GM19025 (cell line): ENCODE data around the gene TESK1.
"Not testable (repeated sequence)": the region's sequence is repeated elsewhere in the genome, so short reads cannot be mapped to it uniquely, and the experiment has no call there.

Experiments
- ATAC-seq: cut with Tn5 transposase; IDR thresholded peaks from one replicate; pipeline ENCODE4 v1.9.1; 2021; ENCODE audit warnings: mild to moderate bottlenecking, low read depth, moderate library complexity; ENCODE audit not compliant: unreplicated experiment

TESK1 gene

DNA sequence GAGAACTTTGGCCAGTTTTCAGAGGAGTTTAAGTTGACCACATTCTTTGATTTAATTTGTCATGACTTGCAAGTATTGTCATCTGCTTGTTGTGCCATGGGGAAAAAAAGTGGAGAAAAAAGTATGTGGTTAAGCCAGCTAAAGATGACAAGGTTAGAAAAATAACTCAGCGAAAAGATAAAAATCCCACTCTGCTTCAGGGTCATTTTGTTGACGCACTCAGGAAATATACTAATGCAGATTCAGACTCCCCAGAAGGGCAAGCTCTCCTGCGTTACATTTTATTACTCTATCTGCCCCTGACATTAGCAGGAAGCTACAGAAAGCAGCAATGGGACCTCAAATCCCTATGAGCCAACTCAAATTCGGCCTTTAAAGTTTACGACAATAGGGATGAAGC lies 27.6 kb upstream of the TESK1 start:
- no peak for ATAC-seq

DNA sequence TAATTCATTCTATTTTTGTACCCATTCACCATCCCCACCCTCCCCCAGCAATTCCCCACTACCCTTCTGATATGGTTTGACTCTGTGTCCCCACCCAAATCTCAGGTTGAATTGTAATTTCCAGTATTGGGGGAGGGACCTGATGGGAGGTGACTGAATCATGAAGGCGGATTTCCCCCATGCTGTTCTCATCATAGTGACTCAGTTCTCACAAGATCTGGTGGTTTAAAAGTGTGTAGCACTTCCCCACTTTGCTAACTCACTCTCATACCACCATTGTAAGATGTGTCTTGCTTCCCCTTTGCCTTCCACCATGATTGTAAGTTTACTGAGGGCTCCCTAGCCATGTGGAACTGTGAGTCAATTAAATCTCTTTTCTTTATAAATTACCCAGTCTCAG lies 25.9 kb upstream of the TESK1 start:
- ATAC-seq: no peak

DNA sequence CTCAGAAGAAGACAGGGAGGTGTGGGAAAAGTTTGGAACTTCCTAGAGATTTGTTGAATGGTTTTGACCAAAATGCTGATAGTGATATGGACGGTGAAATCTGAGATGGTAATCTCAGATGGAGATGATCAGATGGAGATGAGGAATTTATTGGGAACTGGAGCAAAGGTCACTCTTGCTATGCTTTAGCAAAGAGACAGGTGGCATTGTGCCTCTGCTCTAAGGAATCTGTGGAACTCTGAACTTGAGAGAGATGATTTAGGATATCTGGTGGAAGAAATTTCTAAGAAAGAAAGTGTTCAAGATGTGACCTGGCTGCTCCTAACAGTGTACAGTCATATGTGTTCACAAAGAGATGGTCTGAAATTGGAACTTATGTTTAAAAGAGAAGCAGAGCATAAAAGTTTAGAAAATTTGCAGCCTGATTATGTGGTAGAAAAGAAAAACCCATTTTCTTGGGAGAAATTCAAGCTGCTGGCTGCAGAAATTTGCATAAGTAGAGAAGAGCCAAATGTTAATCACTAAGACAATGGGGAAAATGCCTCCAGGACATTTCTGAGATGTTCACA lies 25.3 kb upstream of the TESK1 start:
- not testable (repeated sequence) for ATAC-seq

DNA sequence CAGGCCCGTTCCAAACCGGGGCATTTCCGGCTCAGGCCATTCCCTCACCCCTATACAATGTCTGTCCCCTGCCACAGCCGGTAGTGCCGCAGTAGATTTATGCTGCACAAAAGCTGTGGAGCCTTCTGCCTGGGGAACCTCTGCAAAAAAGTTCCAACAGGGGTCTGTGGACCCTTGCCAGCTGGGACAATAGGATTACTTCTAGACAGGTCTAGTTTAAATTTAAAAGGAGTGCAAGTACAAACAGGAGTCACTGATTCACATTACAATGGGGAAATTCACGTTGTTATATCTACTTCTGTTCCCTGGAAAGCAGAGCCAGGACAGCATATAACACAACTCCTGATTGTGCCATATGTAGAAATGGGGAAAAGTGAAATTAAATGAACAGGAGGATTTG lies 21.5 kb upstream of the TESK1 start:
- not testable (repeated sequence) for ATAC-seq

DNA sequence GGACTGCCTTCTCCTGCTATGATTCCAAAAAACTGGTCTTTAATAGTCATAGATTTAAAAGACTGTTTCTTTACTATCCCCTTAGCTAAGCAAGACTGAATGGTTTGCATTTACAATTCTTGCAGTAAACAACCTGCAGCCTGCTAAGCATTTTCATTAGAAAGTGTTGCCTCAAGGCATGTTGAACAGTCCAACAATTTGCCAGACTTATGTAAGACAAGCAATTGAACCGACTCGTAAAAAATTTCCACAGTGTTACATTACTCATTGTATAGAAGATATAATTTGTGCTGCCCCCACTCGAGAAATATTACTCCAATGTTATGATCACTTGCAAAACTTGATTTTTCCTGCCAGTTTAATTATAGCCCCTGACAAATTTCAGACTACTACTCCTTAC lies 20.4 kb upstream of the TESK1 start:
- ATAC-seq: not testable (repeated sequence)

DNA sequence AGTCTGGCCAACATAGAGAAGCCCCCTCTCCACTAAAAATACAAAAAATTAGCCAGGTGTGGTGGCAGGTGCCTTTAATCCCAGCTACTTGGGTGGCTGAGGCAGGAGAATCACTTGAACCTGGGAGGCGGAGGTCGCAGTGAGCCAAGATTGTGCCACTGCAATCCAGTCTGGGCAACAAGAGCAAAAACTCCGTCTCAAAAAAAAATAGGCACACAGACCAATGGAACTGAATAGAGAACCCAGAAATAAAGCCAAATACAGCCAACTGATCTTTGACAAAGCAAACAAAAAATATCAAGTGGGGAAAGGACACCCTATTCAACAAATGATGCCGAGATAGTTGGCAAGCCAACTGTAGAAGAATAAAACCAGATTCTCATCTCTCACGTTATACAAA lies 16.6 kb upstream of the TESK1 start:
- ATAC-seq: not testable (repeated sequence)

DNA sequence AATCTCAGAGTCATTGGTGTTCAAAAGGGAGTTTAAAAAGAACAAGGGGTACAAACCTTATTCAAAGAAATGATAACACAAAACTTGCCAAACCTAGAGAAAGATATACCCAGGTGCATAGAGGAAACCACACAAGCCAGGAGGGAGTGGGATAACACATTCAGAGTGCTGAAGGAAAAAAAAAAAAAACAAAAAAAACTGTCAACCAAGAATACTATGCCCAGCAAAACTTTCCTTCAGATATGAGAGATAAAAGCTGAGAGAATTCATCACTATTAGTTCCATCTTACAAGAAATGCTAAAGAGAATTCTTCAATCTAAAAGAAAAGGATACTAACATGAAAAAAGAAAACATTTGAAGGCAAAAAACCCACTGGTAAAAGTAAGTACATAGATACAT lies 11.5 kb upstream of the TESK1 start:
- ATAC-seq: no peak

DNA sequence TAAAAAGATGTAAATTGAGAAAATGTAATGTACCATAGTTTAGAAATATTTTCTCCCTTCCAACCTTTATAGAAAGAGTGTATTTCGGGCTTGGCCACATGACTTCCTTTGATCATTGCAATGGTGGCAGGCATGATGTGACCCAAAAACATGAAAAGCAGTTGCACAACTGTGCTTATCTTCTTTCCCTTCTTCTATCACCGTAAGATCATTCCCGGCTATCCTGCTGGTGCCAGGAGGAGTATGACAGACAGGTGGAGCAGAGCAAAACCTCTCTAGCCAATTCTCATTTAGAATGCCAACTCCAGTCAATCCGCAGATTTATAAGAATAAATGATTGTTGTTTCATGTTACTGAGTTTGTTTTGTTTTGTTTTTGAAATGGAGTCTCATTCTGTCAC lies 10.6 kb upstream of the TESK1 start:
- no peak for ATAC-seq

DNA sequence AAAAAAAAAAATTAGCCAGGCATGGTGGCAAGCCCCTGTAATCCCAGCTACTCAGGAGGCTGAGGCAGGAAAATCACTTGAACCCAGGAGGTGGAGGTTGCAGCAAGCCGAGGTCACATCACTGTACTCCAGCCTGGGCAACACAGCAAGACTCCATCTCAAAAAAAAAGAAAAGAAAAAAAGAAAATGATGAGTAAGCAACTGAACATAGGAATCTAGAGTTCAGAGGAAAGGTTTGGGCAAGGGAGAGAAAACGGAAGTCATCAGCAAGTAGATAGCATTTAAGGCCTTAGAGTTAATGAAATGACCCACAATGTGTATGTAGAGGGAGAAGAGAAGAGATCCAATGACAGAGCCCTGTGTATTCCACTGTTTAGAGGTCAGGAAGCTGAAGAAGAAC lies 8.2 kb upstream of the TESK1 start:
- not testable (repeated sequence) for ATAC-seq

DNA sequence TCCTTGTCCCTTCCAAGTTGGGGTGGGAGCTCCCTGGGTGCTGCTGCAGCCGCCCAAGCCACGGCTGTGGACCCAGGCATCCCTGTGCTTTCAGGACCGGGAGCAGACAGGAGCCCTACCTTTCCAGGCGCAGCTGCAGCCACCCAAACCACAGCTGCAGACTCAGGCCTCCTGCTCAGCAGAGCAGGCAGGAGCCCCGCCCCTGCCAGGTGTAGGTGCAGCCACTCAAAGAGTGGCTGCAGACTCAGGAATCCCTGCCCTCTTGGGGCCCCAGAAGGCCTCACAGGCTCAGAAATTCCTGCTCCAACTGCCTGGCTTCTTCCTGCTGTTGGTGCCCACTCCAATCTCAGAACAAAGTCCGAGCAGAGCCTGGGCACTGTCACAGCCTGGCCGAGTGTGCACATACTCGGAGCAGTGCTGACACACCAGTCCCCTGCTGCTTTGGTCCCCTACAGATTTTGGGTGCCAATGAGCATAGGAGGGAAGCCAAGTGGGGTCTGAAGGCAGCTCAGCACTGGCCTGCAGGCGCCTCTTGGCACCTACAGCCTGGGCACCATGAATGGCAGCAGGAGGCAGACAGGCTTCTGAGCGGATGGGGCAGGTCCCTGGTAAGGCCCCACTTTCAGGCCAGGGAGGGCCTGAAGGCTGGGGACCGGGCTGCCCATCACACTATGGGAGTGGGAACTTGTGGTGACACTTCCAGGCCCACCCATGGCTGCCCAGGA lies 6.0 kb upstream of the TESK1 start:
- ATAC-seq: no peak

DNA sequence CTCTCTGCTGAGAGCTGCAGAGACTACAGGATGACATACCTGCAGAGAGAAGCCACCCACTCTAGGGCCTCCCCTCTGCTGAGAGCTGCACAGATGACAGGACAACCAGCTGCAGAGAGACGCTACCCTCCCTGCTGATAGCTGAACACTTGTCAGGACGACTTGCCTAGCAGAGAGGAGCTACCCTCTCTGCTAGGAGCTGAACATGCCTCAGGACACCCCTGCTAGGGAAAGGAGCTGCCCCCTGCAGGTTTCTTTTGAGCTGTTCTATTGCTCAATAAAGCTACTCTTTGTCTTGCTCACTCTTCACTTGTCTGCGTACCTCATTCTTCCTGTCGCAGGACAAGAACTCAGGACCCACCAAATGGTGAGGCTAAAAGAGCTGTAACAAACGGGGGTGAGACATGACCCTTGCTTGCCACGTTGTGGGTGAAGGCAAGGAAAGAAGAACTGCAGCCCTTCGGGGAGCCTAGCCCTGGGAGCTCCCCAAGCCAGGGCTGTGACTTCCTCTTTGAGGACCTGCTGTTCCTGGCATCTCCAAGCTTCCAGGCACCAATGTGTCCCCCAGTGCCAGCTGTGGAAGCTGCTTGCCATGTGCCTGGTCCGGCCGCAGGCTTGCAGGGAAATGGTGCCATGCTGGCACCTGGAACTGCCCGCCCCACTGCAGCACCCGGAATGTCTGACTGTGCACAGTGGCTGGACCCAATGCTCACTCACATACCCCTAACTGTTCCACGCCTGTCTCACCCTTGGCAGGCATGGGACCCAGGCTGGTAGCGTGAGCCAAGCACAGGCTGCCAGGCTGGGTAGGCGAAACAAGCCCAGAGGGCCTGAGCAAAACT lies 5.1 kb upstream of the TESK1 start:
- no peak for ATAC-seq

DNA sequence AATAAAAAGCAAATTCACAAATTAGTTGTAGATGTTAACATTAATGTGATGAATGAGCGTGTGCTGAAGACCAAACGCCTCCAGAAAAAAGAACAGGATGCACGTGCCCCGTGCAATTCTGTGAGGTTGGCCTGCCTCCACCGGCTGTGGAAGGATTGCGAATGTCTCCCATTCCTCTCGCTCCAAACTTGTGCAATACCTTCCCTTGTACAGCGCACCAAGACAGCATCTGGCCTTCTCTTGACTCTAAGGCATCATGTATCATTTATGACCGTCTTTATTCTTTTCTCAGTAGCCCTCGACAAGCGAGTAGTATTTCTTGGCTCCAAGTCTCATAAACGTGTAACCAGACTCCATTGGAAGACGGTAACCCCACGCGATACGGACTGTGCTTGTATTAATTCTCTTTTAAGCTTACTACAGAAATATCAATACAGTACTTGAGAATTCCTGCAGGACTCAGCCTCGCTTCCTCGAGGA lies 1.5 kb upstream of the TESK1 start:
- no peak for ATAC-seq

DNA sequence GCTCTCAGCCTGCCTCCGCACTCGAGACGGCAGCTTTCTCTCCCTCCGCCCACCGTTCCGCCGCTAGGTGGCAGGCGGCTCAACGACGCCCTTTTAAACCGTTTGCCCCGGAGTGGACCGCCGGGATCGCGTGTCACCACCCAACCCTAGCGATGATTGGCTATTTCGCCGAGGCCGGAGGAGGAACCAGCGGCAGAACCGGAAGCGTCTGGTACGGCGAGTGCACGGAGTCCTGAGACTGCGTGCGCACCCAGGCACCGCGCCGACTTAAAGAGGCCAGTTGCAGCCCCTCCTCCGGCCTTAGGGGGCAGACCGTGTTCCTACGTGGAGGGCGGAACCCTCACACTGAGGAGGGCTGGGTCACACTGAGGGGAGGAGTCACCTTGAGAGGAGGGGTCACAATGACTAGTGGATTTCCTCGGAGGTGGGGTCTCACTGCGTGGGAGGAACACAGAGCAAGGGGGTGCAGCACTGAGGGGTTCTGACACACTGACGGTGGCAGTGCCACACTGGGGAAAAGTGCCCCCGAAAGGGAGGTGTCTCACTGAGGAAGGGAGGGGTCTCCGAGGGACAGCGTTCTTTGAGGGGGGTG lies 980 bp upstream of the TESK1 start:
- ATAC-seq: peak; percentile 79

DNA sequence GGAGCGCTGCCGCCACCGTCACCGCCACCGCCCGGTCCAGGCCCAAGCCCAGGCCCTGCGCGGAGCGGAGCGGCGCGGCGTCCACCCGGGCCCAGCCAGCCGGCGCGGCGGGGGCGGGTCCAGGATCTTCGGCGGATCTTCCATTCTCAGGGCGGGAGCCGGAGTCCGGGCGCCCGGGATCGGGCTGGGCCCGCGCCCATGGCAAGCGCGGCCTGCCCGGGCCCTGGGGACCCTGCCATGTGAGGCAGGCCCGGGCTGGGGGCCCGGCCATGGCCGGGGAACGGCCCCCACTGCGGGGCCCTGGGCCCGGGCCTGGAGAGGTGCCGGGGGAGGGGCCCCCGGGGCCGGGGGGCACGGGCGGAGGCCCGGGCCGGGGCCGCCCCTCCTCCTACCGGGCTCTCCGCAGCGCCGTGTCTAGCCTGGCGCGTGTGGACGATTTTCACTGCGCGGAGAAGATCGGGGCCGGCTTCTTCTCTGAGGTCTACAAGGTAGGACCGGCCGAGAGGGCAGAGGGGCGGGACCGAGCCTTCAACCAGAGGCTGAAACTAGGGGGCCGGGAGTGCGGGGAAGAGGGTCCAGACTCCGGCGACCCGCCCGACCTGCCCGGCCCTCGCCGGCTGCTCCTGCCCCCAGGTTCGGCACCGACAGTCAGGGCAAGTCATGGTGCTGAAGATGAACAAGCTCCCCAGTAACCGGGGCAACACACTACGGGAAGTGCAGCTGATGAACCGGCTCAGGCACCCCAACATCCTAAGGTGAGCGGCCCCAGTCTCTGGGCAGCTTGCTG lies 482 bp downstream of the TESK1 start:
- peak; percentile 18 for ATAC-seq

DNA sequence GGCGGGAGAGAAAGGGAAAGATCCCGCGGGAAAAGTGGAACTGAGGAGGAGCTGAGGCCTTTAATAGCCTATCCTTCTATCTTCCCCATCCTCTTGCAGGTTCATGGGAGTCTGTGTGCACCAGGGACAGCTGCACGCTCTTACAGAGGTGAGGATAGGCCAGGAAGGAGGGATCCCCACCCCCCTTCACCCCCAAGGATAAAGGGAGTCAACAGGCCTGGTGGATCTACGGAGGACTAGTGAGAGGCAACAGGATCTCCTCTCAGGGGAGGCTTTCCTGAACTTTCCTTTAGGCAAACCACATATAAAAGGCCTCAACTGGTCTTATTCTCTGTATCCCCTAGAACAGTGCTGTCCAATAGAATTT lies 1.1 kb downstream of the TESK1 start:
- ATAC-seq: no peak

DNA sequence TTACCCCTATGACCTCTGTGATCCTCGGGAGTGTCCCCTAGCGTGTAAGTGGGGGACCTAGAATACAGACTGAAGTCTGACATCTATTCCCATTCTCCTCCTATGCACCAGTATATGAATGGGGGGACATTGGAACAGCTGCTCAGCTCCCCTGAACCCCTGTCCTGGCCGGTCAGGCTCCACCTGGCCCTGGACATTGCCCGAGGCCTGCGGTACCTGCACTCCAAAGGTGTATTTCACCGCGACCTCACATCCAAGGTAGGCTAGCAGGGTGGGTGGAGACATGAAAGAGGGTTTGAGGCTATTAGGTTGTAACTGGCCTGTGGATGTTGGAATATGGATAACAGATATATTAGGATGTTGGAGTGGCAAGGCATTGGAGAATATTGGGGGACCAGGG lies 1.7 kb downstream of the TESK1 start:
- no peak for ATAC-seq

DNA sequence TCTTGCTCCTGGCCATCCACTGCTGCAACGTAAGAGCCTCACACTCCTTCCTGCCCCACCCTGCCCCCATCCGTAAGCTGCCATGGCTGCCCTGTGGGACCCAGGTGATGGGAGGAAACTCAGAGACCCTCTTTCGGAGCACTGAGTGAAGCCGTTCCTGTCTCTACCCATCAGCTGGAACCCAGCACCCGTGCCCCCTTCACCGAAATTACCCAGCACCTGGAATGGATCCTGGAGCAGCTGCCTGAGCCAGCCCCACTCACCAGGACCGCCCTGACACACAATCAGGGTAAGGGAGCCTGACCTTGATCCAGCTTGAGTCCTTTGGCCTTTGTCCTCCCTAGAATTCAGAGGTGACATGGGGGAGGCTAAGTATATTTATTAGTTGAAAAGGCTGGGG lies 3.2 kb downstream of the TESK1 start:
- no peak for ATAC-seq

DNA sequence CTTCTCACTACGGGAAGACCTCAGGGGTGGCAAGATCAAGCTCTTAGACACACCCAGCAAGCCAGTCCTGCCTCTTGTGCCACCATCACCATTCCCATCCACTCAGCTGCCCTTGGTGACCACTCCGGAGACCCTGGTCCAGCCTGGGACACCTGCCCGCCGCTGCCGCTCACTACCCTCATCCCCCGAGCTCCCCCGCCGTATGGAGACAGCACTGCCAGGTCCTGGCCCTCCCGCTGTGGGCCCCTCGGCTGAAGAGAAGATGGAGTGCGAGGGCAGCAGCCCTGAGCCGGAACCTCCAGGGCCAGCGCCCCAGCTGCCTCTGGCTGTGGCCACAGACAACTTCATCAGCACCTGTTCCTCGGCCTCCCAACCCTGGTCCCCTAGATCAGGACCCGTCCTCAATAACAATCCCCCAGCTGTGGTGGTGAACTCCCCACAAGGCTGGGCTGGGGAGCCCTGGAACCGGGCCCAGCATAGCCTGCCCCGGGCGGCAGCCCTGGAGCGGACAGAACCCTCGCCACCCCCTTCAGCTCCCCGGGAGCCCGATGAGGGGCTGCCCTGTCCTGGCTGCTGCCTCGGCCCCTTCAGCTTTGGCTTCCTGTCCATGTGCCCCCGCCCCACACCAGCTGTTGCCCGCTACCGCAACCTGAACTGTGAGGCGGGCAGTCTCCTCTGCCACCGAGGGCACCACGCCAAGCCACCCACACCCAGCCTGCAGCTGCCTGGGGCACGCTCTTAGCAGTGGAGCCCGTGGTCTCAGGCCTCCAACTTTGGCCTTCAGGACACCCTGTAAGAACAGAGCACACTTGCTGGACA lies 4.1 kb downstream of the TESK1 start:
- no peak for ATAC-seq

DNA sequence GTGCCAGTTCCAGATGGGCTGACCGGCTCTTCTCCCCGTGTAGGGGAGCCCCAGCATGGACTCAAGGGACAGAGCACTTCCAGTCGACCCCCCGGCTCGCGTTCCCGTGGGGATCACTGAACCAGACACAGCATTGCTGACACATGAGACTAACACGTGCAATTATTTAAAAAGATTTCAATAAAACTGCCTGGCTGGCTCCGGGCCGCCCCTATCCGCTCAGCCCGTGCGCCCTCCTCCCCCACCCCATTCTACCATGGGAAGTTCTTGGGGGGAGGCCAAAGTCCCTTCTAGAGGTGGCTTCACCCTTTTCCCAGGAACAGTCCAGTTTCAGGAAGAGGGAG lies 4.7 kb downstream of the TESK1 start:
- no peak for ATAC-seq
